WTC11 (cell line): ENCODE measurements around the gene LCAT. TPM values are rescaled to one million over a fixed set of nuclear protein-coding genes. Genes with fewer than 3 reads are reported as not detected.

ENCODE experiments used
- ATF2 ChIP-seq: sonication (generic); formaldehyde crosslinking; IDR thresholded peaks from 2 replicates; pipeline ENCODE4 v1.8.1; 2022; ENCODE audit warnings: low read depth, missing genetic modification reagents, borderline replicate concordance
- E2F4 ChIP-seq: sonication (generic); formaldehyde crosslinking; IDR thresholded peaks from 2 replicates; pipeline ENCODE4 v1.8.1; 2022; ENCODE audit warnings: low read depth, mild to moderate bottlenecking, moderate library complexity, missing genetic modification reagents, borderline replicate concordance
- E2F5 ChIP-seq: sonication (generic); formaldehyde crosslinking; IDR thresholded peaks from 2 replicates; pipeline ENCODE4 v1.8.1; 2022; ENCODE audit warnings: mild to moderate bottlenecking, moderate library complexity, missing genetic modification reagents
- FOXJ3 ChIP-seq: sonication (generic); formaldehyde crosslinking; IDR thresholded peaks from 2 replicates; pipeline ENCODE4 v1.9.0; 2021; ENCODE audit warnings: missing genetic modification reagents, mild to moderate bottlenecking, borderline replicate concordance
- GRHL2 ChIP-seq: fragments of 250-450 bp; sonication (Bioruptor Pico); IDR thresholded peaks from 2 replicates; pipeline ENCODE4 v1.8.0; 2022; ENCODE audit warnings: mild to moderate bottlenecking, moderate library complexity; ENCODE audit not compliant: insufficient replicate concordance, severe bottlenecking
- IRF1 ChIP-seq: sonication (generic); formaldehyde crosslinking; IDR thresholded peaks from 2 replicates; pipeline ENCODE4 v1.8.0; 2023; ENCODE audit warnings: missing genetic modification reagents
- KAT7 ChIP-seq: sonication (generic); formaldehyde crosslinking; IDR thresholded peaks from 2 replicates; pipeline ENCODE4 v1.8.1; 2023; ENCODE audit warnings: missing genetic modification reagents, mild to moderate bottlenecking, borderline replicate concordance
- MXD4 ChIP-seq: fragments of 250-450 bp; sonication (Bioruptor Pico); IDR thresholded peaks from 2 replicates; pipeline ENCODE4 v1.8.0; 2021; ENCODE audit warnings: mild to moderate bottlenecking, moderate library complexity, borderline replicate concordance
- NFE2L1 ChIP-seq: sonication (generic); formaldehyde crosslinking; IDR thresholded peaks from 2 replicates; pipeline ENCODE4 v1.8.1; 2023; ENCODE audit warnings: missing genetic modification reagents
- NR2C2 ChIP-seq: sonication (generic); formaldehyde crosslinking; IDR thresholded peaks from 2 replicates; pipeline ENCODE4 v1.8.0; 2022; ENCODE audit warnings: mild to moderate bottlenecking, missing genetic modification reagents
- OVOL2 ChIP-seq: fragments of 250-450 bp; sonication (Bioruptor Pico); IDR thresholded peaks from 2 replicates; pipeline ENCODE4 v1.9.0; 2021; ENCODE audit warnings: mild to moderate bottlenecking, borderline replicate concordance
- PRDM15 ChIP-seq: sonication (generic); formaldehyde crosslinking; IDR thresholded peaks from 2 replicates; pipeline ENCODE4 v1.8.0; 2022; ENCODE audit warnings: missing genetic modification reagents
- RORB ChIP-seq: fragments of 250-450 bp; sonication (Bioruptor Pico); IDR thresholded peaks from 2 replicates; pipeline ENCODE4 v1.9.0; 2021; ENCODE audit warnings: mild to moderate bottlenecking
- SMAD4 ChIP-seq: sonication (generic); formaldehyde crosslinking; IDR thresholded peaks from 2 replicates; pipeline ENCODE4 v1.8.0; 2022; ENCODE audit warnings: mild to moderate bottlenecking, missing genetic modification reagents
- SOX15 ChIP-seq: fragments of 250-450 bp; sonication (Bioruptor Pico); IDR thresholded peaks from 2 replicates; pipeline ENCODE4 v1.9.0; 2021; ENCODE audit warnings: mild to moderate bottlenecking
- TCF7 ChIP-seq: sonication (generic); formaldehyde crosslinking; IDR thresholded peaks from 2 replicates; pipeline ENCODE4 v1.8.0; 2022; ENCODE audit warnings: mild to moderate bottlenecking, low read depth, missing genetic modification reagents, moderate library complexity
- TEAD1 ChIP-seq: sonication (generic); formaldehyde crosslinking; IDR thresholded peaks from 2 replicates; pipeline ENCODE4 v1.8.0; 2022; ENCODE audit warnings: mild to moderate bottlenecking, missing genetic modification reagents
- TP53 ChIP-seq: sonication (generic); formaldehyde crosslinking; IDR thresholded peaks from 2 replicates; pipeline ENCODE4 v1.8.1; 2023; ENCODE audit warnings: mild to moderate bottlenecking, missing genetic modification reagents
- ZBTB21 ChIP-seq: sonication (generic); formaldehyde crosslinking; IDR thresholded peaks from 2 replicates; pipeline ENCODE4 v1.8.1; 2023; ENCODE audit warnings: mild to moderate bottlenecking, missing genetic modification reagents, borderline replicate concordance
- ZNF121 ChIP-seq: sonication (generic); formaldehyde crosslinking; IDR thresholded peaks from 2 replicates; pipeline ENCODE4 v1.8.0; 2023; ENCODE audit warnings: missing genetic modification reagents
- ZNF138 ChIP-seq: sonication (generic); formaldehyde crosslinking; conservative IDR thresholded peaks from 2 replicates; pipeline ENCODE4 v1.8.1; 2022; ENCODE audit warnings: mild to moderate bottlenecking, moderate library complexity, missing genetic modification reagents
- ZNF219 ChIP-seq: sonication (generic); formaldehyde crosslinking; IDR thresholded peaks from 2 replicates; pipeline ENCODE4 v1.8.0; 2023; ENCODE audit warnings: missing genetic modification reagents, mild to moderate bottlenecking, borderline replicate concordance
- ZNF232 ChIP-seq: sonication (generic); formaldehyde crosslinking; IDR thresholded peaks from 2 replicates; pipeline ENCODE4 v1.8.0; 2022; ENCODE audit warnings: mild to moderate bottlenecking, missing genetic modification reagents
- ZNF671 ChIP-seq: fragments of 250-450 bp; sonication (Bioruptor Pico); IDR thresholded peaks from 2 replicates; pipeline ENCODE4 v1.8.0; 2021; ENCODE audit warnings: mild to moderate bottlenecking
- total RNA-seq: library from RNA; stranded (reverse); gene quantifications from 3 replicates; pipeline ENCODE4 v1.2.3, GENCODE V29; 2021
- TF ChIP-seq, protein P1 (sequence below): fragments of 250-450 bp; sonication (Bioruptor Pico); IDR thresholded peaks from 2 replicates; pipeline ENCODE4 v1.9.0; 2021; ENCODE audit warnings: mild to moderate bottlenecking
- TF ChIP-seq, protein P2 (sequence below): sonication (generic); formaldehyde crosslinking; IDR thresholded peaks from 2 replicates; pipeline ENCODE4 v1.8.0; 2022; ENCODE audit warnings: mild to moderate bottlenecking, missing genetic modification reagents
- TF ChIP-seq, protein P3 (sequence below): sonication (generic); formaldehyde crosslinking; IDR thresholded peaks from 2 replicates; pipeline ENCODE4 v1.8.0; 2022; ENCODE audit warnings: mild to moderate bottlenecking, missing genetic modification reagents

Gene LCAT
- total RNA-seq, 1 experiment from 2014 or later, result 38.3 TPM

DNA sequence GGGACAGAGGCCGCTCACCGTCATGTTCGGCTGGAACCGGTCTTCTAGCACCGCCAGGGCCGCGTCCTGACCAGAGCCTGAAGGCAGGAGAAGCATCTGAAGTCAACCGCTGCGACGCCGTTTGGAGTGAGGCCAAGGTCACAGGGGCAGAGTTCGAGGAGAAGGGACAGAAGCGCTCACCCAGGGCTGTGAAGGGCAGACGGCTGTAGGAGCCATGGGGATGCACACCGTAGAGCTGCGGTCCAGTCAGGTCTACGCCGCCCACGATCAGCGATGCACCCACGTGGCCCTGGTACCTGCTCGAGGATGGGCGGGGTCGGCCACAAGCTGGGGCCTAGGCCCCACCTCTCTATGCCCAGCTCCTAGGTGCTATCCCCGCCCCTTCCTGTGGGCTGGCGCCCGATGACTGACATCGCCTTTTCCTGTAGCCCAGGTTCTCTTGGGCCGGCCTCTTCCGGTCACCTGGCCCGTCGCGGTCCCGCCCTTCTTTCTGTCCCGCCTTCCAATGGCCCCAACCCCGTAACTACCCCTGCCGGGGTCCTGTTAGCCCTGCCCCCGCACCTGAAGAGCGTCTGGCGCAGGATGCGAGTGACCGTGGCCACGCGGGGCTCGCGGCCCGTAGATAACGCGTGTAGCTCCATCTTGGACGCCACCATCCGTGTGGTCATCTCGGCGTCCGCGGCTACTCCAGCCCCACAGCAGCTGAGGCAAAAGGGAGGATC, 8.4 kb downstream of the LCAT start (continued):
- TF ChIP-seq E2F5 (CRISPR knock-in tag) (peak; percentile 81; the same call in 1 of the 2 replicates), ZBTB21 (CRISPR knock-in tag) (peak; percentile 87), SOX15 (CRISPR knock-in tag) (no peak), FOXJ3 (CRISPR knock-in tag) (no peak), TP53 (CRISPR knock-in tag) (no peak), NFE2L1 (CRISPR knock-in tag) (0 out of 2 replicates have a peak, but pooled peaks have one; percentile 41), ZNF232 (CRISPR knock-in tag) (peak; percentile 29; the same call in 1 of the 2 replicates), SMAD4 (CRISPR knock-in tag) (no peak), RORB (CRISPR knock-in tag) (no peak), ZNF219 (CRISPR knock-in tag) (0 out of 2 replicates have a peak, but pooled peaks have one; percentile 52), IRF1 (CRISPR knock-in tag) (no peak), E2F4 (CRISPR knock-in tag) (no peak), GRHL2 (CRISPR knock-in tag) (no peak), PRDM15 (CRISPR knock-in tag) (no peak), TCF7 (CRISPR knock-in tag) (no peak; the same call in 1 of the 2 replicates), ZNF671 (CRISPR knock-in tag) (no peak), TEAD1 (peak; percentile 69), MXD4 (CRISPR knock-in tag) (no peak), ATF2 (CRISPR knock-in tag) (no peak), KAT7 (0 out of 2 replicates have a peak, but pooled peaks have one; percentile 27), ZNF121 (CRISPR knock-in tag) (peak; percentile 1; the same call in 1 of the 2 replicates), NR2C2 (CRISPR knock-in tag) (no peak; the same call in 1 of the 2 replicates), OVOL2 (CRISPR knock-in tag) (no peak), ZNF138 (CRISPR knock-in tag) (peak; percentile 92)
- TF ChIP-seq, protein P1, sequence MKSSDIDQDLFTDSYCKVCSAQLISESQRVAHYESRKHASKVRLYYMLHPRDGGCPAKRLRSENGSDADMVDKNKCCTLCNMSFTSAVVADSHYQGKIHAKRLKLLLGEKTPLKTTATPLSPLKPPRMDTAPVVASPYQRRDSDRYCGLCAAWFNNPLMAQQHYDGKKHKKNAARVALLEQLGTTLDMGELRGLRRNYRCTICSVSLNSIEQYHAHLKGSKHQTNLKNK (CRISPR knock-in tag), result peak; percentile 78
- TF ChIP-seq, protein P2, sequence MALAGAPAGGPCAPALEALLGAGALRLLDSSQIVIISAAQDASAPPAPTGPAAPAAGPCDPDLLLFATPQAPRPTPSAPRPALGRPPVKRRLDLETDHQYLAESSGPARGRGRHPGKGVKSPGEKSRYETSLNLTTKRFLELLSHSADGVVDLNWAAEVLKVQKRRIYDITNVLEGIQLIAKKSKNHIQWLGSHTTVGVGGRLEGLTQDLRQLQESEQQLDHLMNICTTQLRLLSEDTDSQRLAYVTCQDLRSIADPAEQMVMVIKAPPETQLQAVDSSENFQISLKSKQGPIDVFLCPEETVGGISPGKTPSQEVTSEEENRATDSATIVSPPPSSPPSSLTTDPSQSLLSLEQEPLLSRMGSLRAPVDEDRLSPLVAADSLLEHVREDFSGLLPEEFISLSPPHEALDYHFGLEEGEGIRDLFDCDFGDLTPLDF (CRISPR knock-in tag), result no peak
- TF ChIP-seq, protein P3, sequence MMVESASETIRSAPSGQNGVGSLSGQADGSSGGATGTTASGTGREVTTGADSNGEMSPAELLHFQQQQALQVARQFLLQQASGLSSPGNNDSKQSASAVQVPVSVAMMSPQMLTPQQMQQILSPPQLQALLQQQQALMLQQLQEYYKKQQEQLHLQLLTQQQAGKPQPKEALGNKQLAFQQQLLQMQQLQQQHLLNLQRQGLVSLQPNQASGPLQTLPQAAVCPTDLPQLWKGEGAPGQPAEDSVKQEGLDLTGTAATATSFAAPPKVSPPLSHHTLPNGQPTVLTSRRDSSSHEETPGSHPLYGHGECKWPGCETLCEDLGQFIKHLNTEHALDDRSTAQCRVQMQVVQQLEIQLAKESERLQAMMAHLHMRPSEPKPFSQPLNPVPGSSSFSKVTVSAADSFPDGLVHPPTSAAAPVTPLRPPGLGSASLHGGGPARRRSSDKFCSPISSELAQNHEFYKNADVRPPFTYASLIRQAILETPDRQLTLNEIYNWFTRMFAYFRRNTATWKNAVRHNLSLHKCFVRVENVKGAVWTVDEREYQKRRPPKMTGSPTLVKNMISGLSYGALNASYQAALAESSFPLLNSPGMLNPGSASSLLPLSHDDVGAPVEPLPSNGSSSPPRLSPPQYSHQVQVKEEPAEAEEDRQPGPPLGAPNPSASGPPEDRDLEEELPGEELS, result peak; percentile 20; the same call in 1 of the 2 replicates
